ENCODE measurements around the gene THRB. TPM values are rescaled to one million over a fixed set of nuclear protein-coding genes. Genes with fewer than 3 reads are reported as not detected.

Gene THRB
- total and polyA plus RNA-seq, 9 of the 15 experiments (the other 6 are each of a cell fraction or from before 2014, with no cell fraction given): 1.7 to 14.9 (median 6.9) TPM

DNA sequence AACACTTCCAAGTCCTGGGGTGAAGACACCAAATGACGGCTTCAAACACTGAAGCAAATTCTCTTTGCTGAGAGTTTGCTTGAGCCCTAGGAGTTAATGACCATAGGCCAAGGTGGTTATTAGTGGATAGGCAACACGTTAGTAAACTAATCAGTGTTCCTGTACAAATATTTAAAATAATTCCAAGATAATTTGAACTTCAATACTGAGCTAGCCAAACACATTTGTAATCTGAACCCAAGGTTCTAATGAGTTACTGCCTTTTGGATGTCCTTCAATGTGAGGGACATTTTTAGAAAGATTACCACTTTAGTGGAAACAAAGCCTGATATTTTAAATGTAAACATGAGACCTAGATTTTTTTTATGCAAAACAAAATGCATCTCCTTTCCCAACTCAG, 94.6 kb downstream of the THRB start:
- no peaks in the 10 kb centered on the region for H3K9me3 ChIP-seq (replicated peaks; ENCODE audit: control insufficient read depth, insufficient read depth, low read depth, low read length)
- ATAC-seq: no peak
- DNase-seq (ENCODE audit: extremely low read depth in 1 of 4, low spot score in 3 of 4): no peak
- peak; percentile 49 for FAIRE-seq
- no peaks in the 10 kb centered on the region for H3K36me3 ChIP-seq (ENCODE audit: control insufficient read depth, insufficient read depth, low read length)
- H3K27ac ChIP-seq (ENCODE audit: extremely low read depth, low read depth, low read length): no peak overlapping the region
- in situ Hi-C loops (cut with MboI) (no loop called here), intact Hi-C loops (cut with micrococcal nuclease) (no loop called here)
- H4K20me1 ChIP-seq (replicated peaks; ENCODE audit: control insufficient read depth, insufficient read depth, low read length): no peaks in the 10 kb centered on the region
- no peaks in the 10 kb centered on the region for H3K4me1 ChIP-seq (replicated peaks in 1 of 2; ENCODE audit: control insufficient read depth in 2 of 2, insufficient read depth in 2 of 2, low read length in 2 of 2)
- no peaks in the 10 kb centered on the region for H3K79me2 ChIP-seq (ENCODE audit: control insufficient read depth, insufficient read depth, low read length)
- no peak overlapping the region for H3K9ac ChIP-seq (ENCODE audit: insufficient read depth in 1 of 2, low read depth in 2 of 2, low read length in 2 of 2)
- ChIA-PET CTCF (ENCODE audit: low intra/inter-chr PET ratio) (no interaction called here), POLR2A (interaction anchor here (1.2 kb wide), 1 partner anchor 11 kb away, joined by 3 read pairs; no protein-coding TSS in a partner anchor)
- no peaks in the 10 kb centered on the region for H3K9me1 ChIP-seq (ENCODE audit: control insufficient read depth, insufficient read depth, low read length)
- no peaks in the 10 kb centered on the region for H3K27me3 ChIP-seq (ENCODE audit: control insufficient read depth in 2 of 2, insufficient read depth in 2 of 2, low read length in 2 of 2)
- no TSS peak for BruUV-seq (replicated peaks)
- WGBS (ENCODE audit: insufficient coverage, low coverage, missing lambda C conversion rate): 58% methylated on average over 2 of the region's 2 CpGs
- H2AFZ ChIP-seq (ENCODE audit: low read depth, low read length): no peak overlapping the region
- no peak overlapping the region for H3K4me3 ChIP-seq
- H3K4me2 ChIP-seq (ENCODE audit: insufficient read depth, low read length): no peak overlapping the region
- TF ChIP-seq EP400 (IDR thresholded peaks at IDR 0.05): no peak
- TF ChIP-seq, protein P1, sequence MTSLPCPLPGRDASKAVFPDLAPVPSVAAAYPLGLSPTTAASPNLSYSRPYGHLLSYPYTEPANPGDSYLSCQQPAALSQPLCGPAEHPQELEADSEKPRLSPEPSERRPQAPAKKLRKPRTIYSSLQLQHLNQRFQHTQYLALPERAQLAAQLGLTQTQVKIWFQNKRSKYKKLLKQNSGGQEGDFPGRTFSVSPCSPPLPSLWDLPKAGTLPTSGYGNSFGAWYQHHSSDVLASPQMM (CRISPR knock-in tag; IDR thresholded peaks at IDR 0.05): no peak
- TF ChIP-seq ZBTB7A (IDR thresholded peaks at IDR 0.05; ENCODE audit: borderline replicate concordance, control insufficient read depth, low read depth, low read length): no peak
- no peak for TF ChIP-seq SMAD3 (CRISPR knock-in tag; conservative IDR thresholded peaks at IDR 0.05)
- TF ChIP-seq, protein P2, sequence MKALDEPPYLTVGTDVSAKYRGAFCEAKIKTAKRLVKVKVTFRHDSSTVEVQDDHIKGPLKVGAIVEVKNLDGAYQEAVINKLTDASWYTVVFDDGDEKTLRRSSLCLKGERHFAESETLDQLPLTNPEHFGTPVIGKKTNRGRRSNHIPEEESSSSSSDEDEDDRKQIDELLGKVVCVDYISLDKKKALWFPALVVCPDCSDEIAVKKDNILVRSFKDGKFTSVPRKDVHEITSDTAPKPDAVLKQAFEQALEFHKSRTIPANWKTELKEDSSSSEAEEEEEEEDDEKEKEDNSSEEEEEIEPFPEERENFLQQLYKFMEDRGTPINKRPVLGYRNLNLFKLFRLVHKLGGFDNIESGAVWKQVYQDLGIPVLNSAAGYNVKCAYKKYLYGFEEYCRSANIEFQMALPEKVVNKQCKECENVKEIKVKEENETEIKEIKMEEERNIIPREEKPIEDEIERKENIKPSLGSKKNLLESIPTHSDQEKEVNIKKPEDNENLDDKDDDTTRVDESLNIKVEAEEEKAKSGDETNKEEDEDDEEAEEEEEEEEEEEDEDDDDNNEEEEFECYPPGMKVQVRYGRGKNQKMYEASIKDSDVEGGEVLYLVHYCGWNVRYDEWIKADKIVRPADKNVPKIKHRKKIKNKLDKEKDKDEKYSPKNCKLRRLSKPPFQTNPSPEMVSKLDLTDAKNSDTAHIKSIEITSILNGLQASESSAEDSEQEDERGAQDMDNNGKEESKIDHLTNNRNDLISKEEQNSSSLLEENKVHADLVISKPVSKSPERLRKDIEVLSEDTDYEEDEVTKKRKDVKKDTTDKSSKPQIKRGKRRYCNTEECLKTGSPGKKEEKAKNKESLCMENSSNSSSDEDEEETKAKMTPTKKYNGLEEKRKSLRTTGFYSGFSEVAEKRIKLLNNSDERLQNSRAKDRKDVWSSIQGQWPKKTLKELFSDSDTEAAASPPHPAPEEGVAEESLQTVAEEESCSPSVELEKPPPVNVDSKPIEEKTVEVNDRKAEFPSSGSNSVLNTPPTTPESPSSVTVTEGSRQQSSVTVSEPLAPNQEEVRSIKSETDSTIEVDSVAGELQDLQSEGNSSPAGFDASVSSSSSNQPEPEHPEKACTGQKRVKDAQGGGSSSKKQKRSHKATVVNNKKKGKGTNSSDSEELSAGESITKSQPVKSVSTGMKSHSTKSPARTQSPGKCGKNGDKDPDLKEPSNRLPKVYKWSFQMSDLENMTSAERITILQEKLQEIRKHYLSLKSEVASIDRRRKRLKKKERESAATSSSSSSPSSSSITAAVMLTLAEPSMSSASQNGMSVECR (CRISPR knock-in tag; IDR thresholded peaks at IDR 0.05): no peak
- TF ChIP-seq ARID1B (IDR thresholded peaks at IDR 0.05): no peak
- TF ChIP-seq ZNF239 (CRISPR knock-in tag; IDR thresholded peaks at IDR 0.05): no peak
- TF ChIP-seq, protein P3, sequence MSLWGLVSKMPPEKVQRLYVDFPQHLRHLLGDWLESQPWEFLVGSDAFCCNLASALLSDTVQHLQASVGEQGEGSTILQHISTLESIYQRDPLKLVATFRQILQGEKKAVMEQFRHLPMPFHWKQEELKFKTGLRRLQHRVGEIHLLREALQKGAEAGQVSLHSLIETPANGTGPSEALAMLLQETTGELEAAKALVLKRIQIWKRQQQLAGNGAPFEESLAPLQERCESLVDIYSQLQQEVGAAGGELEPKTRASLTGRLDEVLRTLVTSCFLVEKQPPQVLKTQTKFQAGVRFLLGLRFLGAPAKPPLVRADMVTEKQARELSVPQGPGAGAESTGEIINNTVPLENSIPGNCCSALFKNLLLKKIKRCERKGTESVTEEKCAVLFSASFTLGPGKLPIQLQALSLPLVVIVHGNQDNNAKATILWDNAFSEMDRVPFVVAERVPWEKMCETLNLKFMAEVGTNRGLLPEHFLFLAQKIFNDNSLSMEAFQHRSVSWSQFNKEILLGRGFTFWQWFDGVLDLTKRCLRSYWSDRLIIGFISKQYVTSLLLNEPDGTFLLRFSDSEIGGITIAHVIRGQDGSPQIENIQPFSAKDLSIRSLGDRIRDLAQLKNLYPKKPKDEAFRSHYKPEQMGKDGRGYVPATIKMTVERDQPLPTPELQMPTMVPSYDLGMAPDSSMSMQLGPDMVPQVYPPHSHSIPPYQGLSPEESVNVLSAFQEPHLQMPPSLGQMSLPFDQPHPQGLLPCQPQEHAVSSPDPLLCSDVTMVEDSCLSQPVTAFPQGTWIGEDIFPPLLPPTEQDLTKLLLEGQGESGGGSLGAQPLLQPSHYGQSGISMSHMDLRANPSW (CRISPR knock-in tag; IDR thresholded peaks at IDR 0.05): no peak
- TF ChIP-seq, protein P4, sequence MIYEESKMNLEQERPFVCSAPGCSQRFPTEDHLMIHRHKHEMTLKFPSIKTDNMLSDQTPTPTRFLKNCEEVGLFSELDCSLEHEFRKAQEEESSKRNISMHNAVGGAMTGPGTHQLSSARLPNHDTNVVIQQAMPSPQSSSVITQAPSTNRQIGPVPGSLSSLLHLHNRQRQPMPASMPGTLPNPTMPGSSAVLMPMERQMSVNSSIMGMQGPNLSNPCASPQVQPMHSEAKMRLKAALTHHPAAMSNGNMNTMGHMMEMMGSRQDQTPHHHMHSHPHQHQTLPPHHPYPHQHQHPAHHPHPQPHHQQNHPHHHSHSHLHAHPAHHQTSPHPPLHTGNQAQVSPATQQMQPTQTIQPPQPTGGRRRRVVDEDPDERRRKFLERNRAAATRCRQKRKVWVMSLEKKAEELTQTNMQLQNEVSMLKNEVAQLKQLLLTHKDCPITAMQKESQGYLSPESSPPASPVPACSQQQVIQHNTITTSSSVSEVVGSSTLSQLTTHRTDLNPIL (CRISPR knock-in tag; IDR thresholded peaks at IDR 0.05): no peak
- TF ChIP-seq MTA3 (IDR thresholded peaks at IDR 0.05; ENCODE audit: borderline replicate concordance): no peak
- TF ChIP-seq ZNF41 (CRISPR knock-in tag; conservative IDR thresholded peaks at IDR 0.05): no peak
- TF ChIP-seq ZBTB17 (CRISPR knock-in tag; IDR thresholded peaks at IDR 0.05): no peak
- TF ChIP-seq ZNF583 (CRISPR knock-in tag; IDR thresholded peaks at IDR 0.05): no peak

Measured in K562 (cell line).